Measurements from ENCODE around the gene ENOPH1.

ENOPH1 gene

GRCh38 chr4:82508011-82508410, 77.6 kb downstream of the ENOPH1 start:
- in situ Hi-C loops (cut with HindIII; ENCODE audit: low sequenced_read_pairs), result no loop called here

GRCh38 chr4:82508806-82509428, 78.5 kb downstream of the ENOPH1 start:
- in situ Hi-C loops (cut with HindIII; ENCODE audit: low sequenced_read_pairs), result no loop called here

GRCh38 chr4:82510216-82510615, 79.8 kb downstream of the ENOPH1 start:
- in situ Hi-C loops (cut with HindIII; ENCODE audit: low sequenced_read_pairs), result no loop called here

All from DLD1 (cell line).